Testis (tissue), 3 donors: ENCODE data around the gene VASH2. TPM values are rescaled to one million over a fixed set of nuclear protein-coding genes. Genes with fewer than 3 reads are reported as not detected.

Experiments used
- DNase-seq: peaks from one replicate; pipeline ENCODE4 v3.0.0-alpha.2; 2019
- H3K27ac ChIP-seq, 2 donors: fragments of 200-600 bp; sonication (generic); one replicate each; pipeline ENCODE4 v1.5.1; 2019
- H3K27me3 ChIP-seq: fragments of 200-600 bp; sonication (generic); one replicate; pipeline ENCODE4 v1.5.1; 2019
- H3K36me3 ChIP-seq: fragments of 200-600 bp; sonication (generic); one replicate; pipeline ENCODE4 v1.5.1; 2017; ENCODE audit warnings: low read depth; ENCODE audit errors: missing control alignments
- H3K4me1 ChIP-seq: fragments of 200-600 bp; sonication (generic); one replicate; pipeline ENCODE4 v1.5.1; 2019
- H3K4me3 ChIP-seq, 2 donors: fragments of 200-600 bp; sonication (generic); one replicate each; pipeline ENCODE4 v1.5.1; 2017 to 2019
- H3K9me3 ChIP-seq: fragments of 200-600 bp; sonication (generic); one replicate; pipeline ENCODE4 v1.5.1; 2017
- POLR2A ChIP-seq: fragments of 450-650 bp; IDR thresholded peaks from one replicate; pipeline ENCODE4 v1.6.1; 2017; ENCODE audit warnings: antibody characterized with exemption, mild to moderate bottlenecking, moderate library complexity
- WGBS, 2 donors: methylation state at CpG; one replicate each; pipeline ENCODE4 v1.1.5; 2018; 5-methylcytosine and 5-hydroxymethylcytosine counted together
- intact Hi-C: fragments of 100-400 bp; cut with DNase I; formaldehyde crosslinking; loops from one replicate; pipeline ENCODE4 v1.15.1; 2023; ENCODE audit warnings: low total_unique reads
- polyA plus RNA-seq: library from polyadenylated mRNA; stranded (reverse); fragments of 350-450 nt; fragmentation: Illumina TruSeq; extraction: RNeasy Lipid Tissue Mini Kit (QIAGEN cat#74804); gene quantifications from one replicate; pipeline ENCODE4 v1.2.3, GENCODE V29; 2014; ENCODE audit warnings: low read depth, low replicate concordance; ENCODE audit not compliant: insufficient read depth
- total RNA-seq, 2 donors: library from RNA; depleted of rRNA; stranded (reverse); fragments of >200 nt; gene quantifications; one replicate each; pipeline ENCODE4 v1.2.3, GENCODE V29; 2016
- TF ChIP-seq, protein P1 (sequence below), 3 experiments: fragments of 450-650 bp in 2 of 3; fragments of 200-600 bp in 1 of 3; sonication (generic) in 1 of 3; IDR thresholded peaks; one replicate each; pipeline ENCODE4 v1.5.1; 2016 to 2019; ENCODE audit warnings: antibody characterized with exemption in 3 of 3, mild to moderate bottlenecking in 2 of 3, moderate library complexity in 1 of 3

The VASH2 gene
- total and polyA plus RNA-seq, 3 donors from 2014 or later: 9.5 to 30.9 (median 18.0) TPM

DNA sequence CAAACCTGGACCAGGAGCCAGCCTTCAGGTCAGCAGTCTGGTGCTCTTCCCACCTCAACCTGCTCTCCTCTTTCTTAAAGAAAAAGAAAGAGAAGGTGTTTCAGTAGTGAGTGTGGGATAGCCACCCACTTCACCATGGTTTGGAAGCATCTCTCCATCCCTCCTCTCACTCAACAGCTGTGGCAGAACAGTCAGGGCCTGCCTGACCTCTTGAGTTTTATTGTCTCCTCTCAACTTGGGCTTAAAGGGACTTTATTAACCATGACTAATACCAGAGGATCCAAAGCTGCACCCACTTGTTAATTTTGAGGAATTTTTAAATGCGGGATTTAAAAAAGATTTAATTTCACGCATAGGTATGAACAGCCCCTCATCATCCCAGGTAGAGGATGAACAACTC, 570 bp upstream of the VASH2 start:
- Histone ChIP-seq H3K27ac (no peak overlapping the region), H3K9me3 (no peaks in the 10 kb centered on the region), H3K4me1 (peaks cover 3% of the 10 kb centered on the region), H3K4me3 (peak overlapping the region; percentile 51 to 66), H3K36me3 (no peaks in the 10 kb centered on the region), H3K27me3 (no peaks in the 10 kb centered on the region)
- 27 to 41% methylated on average over 2 of the region's 2 CpGs for WGBS, 2 donors
- intact Hi-C loops: no loop called here
- DNase-seq: no peak
- TF ChIP-seq, protein P1, sequence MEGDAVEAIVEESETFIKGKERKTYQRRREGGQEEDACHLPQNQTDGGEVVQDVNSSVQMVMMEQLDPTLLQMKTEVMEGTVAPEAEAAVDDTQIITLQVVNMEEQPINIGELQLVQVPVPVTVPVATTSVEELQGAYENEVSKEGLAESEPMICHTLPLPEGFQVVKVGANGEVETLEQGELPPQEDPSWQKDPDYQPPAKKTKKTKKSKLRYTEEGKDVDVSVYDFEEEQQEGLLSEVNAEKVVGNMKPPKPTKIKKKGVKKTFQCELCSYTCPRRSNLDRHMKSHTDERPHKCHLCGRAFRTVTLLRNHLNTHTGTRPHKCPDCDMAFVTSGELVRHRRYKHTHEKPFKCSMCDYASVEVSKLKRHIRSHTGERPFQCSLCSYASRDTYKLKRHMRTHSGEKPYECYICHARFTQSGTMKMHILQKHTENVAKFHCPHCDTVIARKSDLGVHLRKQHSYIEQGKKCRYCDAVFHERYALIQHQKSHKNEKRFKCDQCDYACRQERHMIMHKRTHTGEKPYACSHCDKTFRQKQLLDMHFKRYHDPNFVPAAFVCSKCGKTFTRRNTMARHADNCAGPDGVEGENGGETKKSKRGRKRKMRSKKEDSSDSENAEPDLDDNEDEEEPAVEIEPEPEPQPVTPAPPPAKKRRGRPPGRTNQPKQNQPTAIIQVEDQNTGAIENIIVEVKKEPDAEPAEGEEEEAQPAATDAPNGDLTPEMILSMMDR (IDR thresholded peaks at IDR 0.05): no peak
- TF ChIP-seq POLR2A: no peak

DNA sequence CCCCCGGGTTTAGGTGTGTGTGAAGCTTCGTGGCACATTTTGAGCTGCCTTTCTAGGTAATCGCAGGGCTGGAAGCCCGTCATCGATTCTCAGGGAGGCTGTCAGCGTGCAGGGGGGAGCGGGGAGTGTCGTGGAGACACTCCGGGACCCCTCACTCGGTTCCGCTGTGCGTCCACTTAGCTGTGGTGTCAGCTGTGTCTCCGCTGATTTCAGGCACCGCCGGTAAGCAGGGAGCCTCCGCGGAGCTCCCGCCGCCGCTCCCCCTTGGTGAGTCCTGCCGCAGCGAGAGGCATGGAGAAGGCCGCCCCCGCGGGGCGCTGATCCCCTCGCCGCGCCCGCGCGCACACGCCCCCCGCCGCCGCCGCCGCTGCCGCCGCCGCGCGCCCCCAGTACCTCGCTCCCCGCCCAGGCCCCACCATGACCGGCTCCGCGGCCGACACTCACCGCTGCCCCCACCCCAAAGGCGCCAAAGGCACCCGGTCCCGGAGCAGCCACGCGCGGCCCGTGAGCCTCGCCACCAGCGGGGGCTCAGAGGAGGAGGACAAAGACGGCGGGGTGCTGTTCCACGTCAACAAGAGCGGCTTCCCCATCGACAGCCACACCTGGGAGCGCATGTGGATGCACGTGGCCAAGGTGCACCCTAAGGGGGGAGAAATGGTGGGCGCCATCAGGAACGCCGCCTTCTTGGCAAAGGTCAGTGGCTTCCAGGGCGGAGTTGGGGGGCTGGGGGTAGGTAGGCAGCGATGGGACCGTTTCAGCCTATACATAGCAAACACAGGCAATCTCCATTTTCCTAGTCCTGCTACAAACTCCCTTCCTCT, 995 bp downstream of the VASH2 start:
- DNase-seq: no peak
- no peak for TF ChIP-seq POLR2A
- TF ChIP-seq, protein P1 (IDR thresholded peaks at IDR 0.05): no peak
- no peak overlapping the region for H3K27ac ChIP-seq

DNA sequence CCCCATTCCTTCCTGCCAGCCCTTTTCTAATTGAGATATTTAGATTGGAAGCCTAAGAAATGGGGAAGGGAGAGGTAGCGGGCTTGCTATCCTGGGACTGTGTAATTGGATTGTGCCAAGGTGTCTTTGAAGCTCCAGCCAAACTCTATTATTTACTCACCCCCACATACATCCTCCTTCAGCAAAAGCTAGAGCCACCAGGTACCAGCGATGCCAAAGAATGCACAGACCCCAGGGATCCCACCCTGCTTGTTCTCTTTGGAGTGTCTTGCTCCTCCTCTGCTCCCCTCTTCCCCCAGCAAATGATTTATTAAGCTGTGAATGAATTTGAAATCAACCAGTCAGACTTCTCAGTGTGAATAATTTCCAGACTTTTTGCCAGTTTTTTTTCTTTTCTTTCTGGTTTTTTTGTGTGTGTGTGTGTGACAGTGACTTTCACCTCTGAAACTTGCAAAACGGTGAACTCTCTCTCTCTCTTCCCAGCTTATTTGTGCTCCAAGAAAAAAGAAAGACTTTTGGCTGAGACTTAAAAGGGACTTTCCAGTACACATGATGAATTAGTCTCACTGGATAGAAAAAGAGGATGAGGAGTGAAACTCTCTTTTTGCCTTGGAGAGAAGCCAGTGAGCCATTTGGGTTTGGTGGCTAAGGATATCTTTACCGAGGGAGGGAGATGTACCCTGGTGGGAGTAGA, 1.8 kb downstream of the VASH2 start:
- Histone ChIP-seq H3K27ac (no peak overlapping the region), H3K4me3 (peak overlapping the region; percentile 51 to 66), H3K9me3 (no peaks in the 10 kb centered on the region), H3K4me1 (peaks cover 3% of the 10 kb centered on the region), H3K36me3 (no peaks in the 10 kb centered on the region), H3K27me3 (no peaks in the 10 kb centered on the region)
- no peak for TF ChIP-seq POLR2A
- TF ChIP-seq, protein P1 (IDR thresholded peaks at IDR 0.05): no peak
- DNase-seq: no peak
- 24% methylated on average over 4 of the region's 4 CpGs for WGBS, 2 donors
- intact Hi-C loops: no loop called here

More for the DNA sequence above, 995 bp downstream of the VASH2 start:
- 2 to 5% methylated on average over 32 to 60 of the region's 72 CpGs for whole genome bisulfite sequencing, 2 donors
- intact Hi-C loops: no loop called here
- Histone ChIP-seq H3K36me3 (no peaks in the 10 kb centered on the region), H3K9me3 (no peaks in the 10 kb centered on the region), H3K4me3 (peak overlapping the region; percentile 51 to 66), H3K27me3 (no peaks in the 10 kb centered on the region), H3K4me1 (peaks cover 3% of the 10 kb centered on the region)

DNA sequence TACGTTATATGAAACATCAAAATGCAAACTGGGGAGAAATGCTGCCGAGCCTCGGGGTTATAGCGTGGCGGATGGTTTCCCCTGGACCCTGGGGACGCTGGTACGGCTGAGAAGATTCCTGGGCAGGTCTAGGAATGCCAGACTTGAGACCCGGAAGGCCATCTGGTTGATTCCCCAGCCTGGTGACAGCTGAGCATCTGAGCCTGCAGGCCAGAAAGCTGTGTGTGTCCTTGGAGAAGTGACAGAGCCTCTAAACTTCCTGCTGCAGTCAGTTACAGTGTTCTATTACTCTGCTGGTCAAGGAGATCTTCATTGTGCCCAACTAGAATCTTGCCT, 2.3 kb downstream of the VASH2 start:
- intact Hi-C loops: no loop called here
- WGBS, 2 donors: 22 to 23% methylated on average over 7 to 8 of the region's 8 CpGs
- no peak overlapping the region for H3K4me3 ChIP-seq

More for the DNA sequence above, 2.3 kb downstream of the VASH2 start:
- no peak for TF ChIP-seq POLR2A
- TF ChIP-seq, protein P1 (IDR thresholded peaks at IDR 0.05): no peak
- Histone ChIP-seq H3K27ac (no peak overlapping the region), H3K4me1 (peaks cover 3% of the 10 kb centered on the region), H3K36me3 (no peaks in the 10 kb centered on the region), H3K27me3 (no peaks in the 10 kb centered on the region), H3K9me3 (no peaks in the 10 kb centered on the region)
- no peak for DNase-seq
